Esophagus mucosa (tissue), 1 donor: Measurements from ENCODE around the gene B4GALT6. TPM values are rescaled to one million over a fixed set of nuclear protein-coding genes. Genes with fewer than 3 reads are reported as not detected.

Experiments
- ATAC-seq: fragments of 200-7000 bp; cut with Tn5 transposase; one replicate; pipeline ENCODE4 v1.9.1; 2020
- total RNA-seq: library from RNA; stranded (reverse); gene quantifications from one replicate; pipeline ENCODE4 v1.2.4, GENCODE V29; 2023
- donor health status: DM: yes; HTN: yes; CAD: no.

B4GALT6 gene
- total RNA-seq, 1 donor from 2014 or later = 2.9 TPM

- no peak for ATAC-seq
Observed at GRCh38 chr18:31631526-31631925, 52.9 kb downstream of the B4GALT6 start.

GRCh38 chr18:31630549-31630948 lies 53.8 kb downstream of the B4GALT6 start:
- no peak for ATAC-seq

DNA sequence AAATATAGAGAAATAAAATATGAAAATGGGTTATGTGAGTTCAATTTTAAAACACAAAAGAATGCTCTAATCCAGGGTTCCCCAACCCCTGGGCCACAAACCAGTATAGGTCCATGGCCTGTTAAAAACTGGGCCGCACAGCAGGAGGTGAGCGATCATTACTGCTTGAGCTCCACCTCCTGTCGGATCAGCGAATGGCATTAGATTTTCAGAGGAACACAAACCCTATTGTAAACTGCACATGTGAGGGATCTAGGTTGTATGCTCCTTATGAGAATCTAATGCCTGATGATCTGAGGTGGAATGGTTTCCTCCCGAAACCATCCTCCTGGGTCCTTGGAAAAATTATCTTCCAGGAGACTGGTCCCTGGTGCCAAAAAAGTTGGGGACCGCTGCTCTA lies 58.0 kb downstream of the B4GALT6 start:
- no peak for ATAC-seq

DNA sequence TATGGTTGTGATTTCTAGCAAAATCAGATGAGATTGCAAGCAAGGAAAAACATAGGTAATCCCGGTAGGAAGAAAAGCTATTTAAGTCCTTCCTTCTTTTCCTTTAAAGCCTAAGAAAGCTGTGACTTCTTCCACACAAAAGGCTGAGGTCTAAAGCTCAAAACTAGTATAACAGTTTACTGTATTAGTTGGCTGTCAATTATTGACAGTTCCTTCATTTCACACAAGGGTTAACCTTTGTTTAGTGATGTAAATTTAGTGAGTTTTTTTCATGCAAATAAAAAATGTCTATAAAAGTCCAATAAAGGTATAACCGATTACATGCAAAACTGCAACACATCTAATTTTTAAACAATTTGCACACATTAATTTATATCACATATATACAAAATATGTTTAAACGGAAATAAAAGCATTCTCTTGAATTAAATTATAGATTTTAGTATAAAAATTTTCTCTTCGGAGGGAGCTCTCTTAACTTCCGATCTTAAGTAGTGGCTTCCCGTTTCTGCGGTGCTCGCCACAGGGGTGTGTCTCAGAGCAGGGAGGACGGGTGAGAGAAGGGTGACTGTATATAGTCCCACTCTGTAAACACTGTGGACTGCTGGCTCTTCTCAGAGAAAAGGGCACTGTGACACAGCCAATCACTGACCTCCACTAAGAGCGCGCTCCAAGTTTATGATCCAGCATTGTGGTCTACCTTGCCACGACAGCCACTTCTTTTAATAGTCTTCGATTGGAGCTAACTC lies 59.3 kb downstream of the B4GALT6 start:
- ATAC-seq = no peak

GRCh38 chr18:31619291-31619690 lies 65.1 kb downstream of the B4GALT6 start:
- no peak for ATAC-seq

- ATAC-seq = no peak
Observed at GRCh38 chr18:31618801-31619200, 65.6 kb downstream of the B4GALT6 start.

DNA sequence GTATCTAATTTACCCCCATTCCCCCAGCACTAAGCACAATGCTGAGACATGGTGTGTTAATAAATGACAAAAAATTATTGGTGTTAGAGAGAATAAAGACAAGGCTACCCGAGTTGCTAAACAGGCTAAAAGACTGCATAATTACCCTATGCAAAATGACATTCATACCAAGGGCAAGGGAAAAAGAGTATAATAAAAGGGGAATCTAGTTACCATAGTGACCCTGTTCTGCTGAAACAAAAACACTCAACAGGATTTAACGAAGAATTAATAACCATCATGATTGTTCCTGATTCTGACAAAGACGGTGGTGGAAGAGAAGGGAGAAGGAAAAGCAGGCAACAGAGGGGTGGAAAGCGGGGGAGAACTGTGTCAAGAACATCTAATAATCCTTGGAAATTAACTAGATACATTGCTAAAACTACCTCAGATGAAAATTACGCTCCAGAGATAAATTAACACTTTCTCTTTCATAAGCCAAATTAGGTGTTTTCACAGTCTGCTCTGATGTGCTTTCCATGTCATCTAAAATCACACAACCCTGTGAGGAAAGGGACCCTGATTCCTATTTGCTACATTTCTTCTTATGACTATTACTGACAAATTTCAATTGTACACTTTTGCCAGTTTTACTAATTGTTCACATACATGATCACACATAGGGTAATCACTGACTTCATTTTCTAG lies 67.2 kb downstream of the B4GALT6 start:
- ATAC-seq = no peak

DNA sequence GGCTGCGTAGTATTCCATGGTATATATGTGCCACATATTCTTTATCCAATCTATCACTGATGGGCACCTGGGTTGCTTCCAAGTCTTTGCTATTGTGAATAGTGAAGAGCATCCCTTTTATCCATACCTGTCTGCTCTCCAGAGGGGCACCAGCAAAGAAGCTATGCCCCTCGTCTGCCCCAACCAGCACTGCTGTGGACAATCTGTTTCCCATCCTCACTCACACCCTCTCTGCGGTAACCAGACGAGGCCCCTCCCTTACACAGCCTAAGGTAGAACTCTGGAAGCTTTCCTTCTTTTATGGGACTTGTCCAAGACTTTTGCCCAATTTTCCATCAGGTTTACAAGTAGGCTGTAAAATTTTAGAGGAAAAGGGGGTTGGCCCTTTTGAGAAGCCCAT lies 67.8 kb downstream of the B4GALT6 start:
- no peak for ATAC-seq

DNA sequence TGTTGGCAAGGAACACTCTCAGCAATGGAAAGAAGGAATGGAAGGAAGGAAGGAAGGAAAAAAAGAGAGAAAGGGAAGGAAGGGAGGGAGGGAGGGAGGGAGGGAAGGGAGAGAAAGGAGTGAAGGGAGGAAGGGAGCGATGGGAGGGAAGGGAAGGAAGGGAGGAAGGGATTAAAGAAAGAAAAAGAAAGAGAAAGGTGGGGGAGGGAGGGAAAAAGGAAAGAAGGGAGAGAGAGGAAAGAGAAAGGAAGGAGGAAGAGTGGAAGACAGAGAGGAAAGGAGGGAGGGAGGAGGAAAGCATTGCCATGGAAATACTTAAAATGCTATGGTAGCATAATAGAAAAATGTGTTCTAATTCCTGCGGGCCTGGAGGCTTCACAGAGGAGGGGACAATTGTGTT lies 70.3 kb downstream of the B4GALT6 start:
- no peak for ATAC-seq

DNA sequence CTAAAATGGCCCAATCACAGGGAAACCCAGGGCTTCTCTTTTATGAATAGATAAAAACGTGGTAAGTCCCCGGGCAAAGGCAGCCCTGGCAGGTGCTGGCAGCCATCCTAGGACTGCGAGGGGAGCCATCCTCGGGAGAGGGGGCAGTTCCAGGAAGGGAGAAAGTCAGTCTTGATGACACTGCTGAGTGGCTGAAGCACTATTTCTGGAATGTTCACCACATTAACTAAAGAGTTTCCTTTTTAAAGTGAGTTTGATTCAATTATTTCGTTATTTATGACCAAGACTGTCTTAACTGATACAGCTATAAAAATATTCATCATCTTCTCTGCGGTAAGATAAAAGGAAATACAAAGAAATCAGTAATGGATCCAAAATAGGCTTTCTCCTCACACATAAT lies 72.3 kb downstream of the B4GALT6 start:
- no peak for ATAC-seq

DNA sequence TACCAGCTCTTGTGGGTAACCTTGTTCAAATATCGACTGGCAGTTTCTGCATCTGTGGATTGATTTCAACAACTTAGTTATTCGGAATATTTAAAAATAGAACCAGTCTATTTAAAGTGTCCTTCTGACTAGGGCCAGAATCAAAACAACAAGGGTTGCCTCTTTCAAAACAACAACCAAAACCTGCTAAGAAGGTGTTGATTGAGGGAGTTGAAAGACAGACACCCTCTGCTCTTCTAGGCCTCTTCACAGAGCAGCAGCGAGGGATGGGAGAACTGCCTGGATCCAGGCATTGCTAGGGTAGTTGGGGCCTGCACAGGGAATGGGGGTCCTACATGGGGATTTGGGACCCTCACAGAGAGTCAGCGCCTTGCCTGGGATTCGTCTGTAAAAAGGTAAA lies 72.9 kb downstream of the B4GALT6 start:
- ATAC-seq = no peak

GRCh38 chr18:31610286-31611205 lies 73.8 kb downstream of the B4GALT6 start:
- ATAC-seq = peak; percentile 58

GRCh38 chr18:31609886-31610285 lies 74.5 kb downstream of the B4GALT6 start:
- ATAC-seq = no peak

DNA sequence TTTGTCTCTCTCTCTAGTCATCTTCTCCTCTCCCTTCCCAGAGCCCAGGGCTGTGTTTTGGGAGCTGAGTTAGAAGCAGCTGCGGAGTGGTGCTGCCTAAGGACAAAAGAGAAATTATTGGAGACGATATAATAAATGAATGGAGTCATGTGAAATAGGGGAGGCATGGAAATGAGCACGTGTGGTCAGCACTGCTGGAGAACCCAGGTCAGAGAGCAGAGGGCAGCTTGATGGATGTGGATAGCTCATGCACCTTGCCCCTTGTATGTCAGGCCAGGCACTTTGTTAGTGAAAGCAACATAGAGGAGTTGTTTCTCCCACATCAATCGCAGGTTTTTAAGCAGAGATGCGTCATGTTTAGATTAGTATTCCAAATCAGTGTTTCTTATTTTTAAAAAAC lies 77.0 kb downstream of the B4GALT6 start:
- no peak for ATAC-seq

DNA sequence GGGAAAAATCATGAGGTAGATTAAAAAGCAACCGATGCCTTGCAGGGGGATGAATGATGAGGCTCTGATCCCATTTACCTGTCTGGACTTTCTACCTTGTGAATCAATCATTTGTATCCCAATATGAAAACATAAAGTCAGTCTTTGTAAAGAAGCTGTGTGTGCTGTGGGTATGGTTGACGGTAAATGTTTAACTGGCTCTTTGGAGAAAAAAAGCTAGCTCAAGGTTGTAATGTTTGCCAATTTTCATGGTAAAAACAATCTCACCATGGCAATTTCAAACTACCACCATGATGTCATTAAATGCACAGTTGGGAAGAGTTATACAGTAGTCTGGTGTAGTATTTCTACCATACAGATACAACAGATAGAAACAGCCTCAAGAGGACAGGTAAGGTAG lies 78.1 kb downstream of the B4GALT6 start:
- ATAC-seq = no peak

- ATAC-seq = no peak
Observed at GRCh38 chr18:31603315-31603714, 81.1 kb downstream of the B4GALT6 start.

GRCh38 chr18:31598021-31598805 lies 86.2 kb downstream of the B4GALT6 start:
- ATAC-seq = no peak

GRCh38 chr18:31596081-31596872 lies 88.1 kb downstream of the B4GALT6 start:
- ATAC-seq = no peak

DNA sequence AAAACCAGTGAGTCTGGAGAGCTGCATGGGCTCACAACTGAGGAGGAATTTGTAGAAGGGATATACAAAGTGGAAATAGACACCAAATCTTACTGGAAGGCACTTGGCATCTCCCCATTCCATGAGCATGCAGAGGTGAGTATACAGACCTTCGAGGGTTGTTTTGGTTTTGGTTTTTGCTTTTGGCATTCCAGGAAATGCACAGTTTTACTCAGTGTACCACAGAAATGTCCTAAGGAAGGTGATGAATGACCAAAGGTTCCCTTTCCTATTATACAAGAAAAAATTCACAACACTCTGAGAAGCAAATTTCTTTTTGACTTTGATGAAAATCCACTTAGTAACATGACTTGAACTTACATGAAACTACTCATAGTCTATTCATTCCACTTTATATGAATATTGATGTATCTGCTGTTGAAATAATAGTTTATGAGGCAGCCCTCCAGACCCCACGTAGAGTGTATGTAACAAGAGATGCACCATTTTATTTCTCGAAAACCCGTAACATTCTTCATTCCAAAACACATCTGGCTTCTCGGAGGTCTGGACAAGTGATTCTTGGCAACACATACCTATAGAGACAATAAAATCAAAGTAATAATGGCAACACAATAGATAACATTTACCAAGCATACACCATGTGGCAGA lies 89.1 kb downstream of the B4GALT6 start:
- ATAC-seq = no peak

DNA sequence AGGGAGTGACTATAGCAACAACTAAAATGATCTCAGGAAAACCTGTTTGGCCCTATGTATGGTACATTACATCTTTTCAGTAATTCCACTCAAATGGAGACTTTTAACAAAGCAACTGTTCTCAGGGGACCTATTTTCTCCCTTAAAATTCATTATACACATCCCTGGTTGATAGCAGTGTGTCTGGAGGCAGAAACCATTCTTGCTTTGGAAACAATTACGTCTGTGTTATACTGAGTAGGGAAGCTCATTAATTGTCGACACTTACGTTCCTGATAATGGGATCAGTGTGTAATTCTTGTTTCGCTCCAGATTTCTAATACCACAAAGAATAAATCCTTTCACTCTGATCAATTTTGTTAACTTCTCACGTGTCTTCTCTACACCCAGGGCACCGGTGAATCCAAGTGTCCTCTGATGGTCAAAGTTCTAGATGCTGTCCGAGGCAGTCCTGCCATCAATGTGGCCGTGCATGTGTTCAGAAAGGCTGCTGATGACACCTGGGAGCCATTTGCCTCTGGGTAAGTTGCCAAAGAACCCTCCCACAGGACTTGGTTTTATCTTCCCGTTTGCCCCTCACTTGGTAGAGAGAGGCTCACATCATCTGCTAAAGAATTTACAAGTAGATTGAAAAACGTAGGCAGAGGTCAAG lies 91.7 kb downstream of the B4GALT6 start:
- no peak for ATAC-seq

- no peak for ATAC-seq
Observed at GRCh38 chr18:31591628-31592027, 92.8 kb downstream of the B4GALT6 start, which contains the start of gene TTR. TTR (plus strand) TSS chr18:31591877; CDS start chr18:31591903, 26 bp downstream.
